ENCODE measurements around the gene UGP2. TPM values are rescaled to one million over a fixed set of nuclear protein-coding genes. Genes with fewer than 3 reads are reported as not detected.
A peak's percentile ranks its signal among the peaks of the same experiment; 100 is the strongest.

Gene UGP2
- total RNA-seq, 6 donors from 2014 or later, result 99.3 to 162 (median 115) TPM

DNA sequence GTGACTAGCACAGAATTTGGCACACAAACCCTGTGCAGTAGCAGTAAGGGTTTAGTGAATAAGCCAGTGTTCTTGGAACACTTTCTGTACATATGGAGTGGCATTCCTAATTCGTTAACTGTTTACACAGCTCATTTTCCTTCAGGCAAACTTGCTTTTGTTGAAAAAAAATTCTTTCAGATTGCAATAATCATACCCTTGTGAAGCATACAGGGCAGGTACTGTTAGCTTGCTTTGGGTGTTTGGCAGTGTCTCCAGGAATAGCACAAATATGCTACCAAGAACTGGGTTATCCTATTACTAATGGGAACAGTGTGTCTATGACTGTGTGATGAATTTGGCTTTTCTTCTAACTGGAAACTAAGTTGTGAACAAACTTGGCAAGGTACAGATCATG lies 33.4 kb downstream of the UGP2 start:
- H3K4me3 ChIP-seq, result no peak overlapping the region

DNA sequence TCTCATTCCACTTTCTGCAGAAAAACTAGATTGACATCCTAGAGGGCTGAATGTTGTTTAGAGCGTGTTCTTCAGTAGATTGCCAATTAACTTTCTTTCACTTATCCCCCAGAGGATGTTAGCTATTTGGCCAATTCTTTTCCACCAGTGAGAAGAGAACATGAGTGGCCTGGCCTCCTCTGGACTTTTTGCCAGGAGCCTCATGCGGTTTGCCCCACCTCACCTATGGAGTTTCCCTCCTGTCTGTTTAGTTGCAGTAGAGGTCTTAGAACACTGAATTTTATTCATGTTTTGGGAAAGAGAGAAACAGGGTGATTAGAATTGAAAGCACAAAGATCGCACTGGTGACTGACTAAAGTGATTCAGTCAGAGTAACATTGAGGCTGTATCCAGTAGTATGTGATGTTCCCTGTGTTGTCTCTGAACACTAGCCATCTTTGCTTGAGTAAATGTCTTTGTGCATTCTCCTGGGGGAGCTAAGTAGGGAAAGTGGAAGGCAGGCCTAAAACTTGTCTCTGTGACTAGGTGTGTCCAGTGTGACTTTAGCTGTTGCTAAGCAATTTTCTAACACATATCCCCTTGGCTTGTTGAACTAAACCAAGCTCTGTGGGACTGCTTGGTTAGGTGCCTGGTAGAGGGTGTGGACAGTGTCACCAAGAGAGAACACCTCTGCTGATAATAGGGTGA lies 34.0 kb downstream of the UGP2 start:
- Histone ChIP-seq H3K27me3 (no peaks in the 10 kb centered on the region), H3K36me3 (peaks cover 0 to 22% (median 5%) of the 10 kb centered on the region in 4 donors), H3K4me3 (no peak overlapping the region), H3K4me1 (peaks cover 6 to 24% (median 22%) of the 10 kb centered on the region in 4 donors), H3K9me3 (no peaks in the 10 kb centered on the region), H3K27ac (peak overlapping the region in 1 of 4 donors; percentile 14)
- 88% methylated on average over 3 of the region's 3 CpGs for WGBS, 2 donors
- TF ChIP-seq POLR2A (IDR thresholded peaks at IDR 0.05) (no peak), EP300 (IDR thresholded peaks at IDR 0.05) (no peak), POLR2AphosphoS5 (IDR thresholded peaks at IDR 0.05) (no peak)
- TF ChIP-seq, protein P1, sequence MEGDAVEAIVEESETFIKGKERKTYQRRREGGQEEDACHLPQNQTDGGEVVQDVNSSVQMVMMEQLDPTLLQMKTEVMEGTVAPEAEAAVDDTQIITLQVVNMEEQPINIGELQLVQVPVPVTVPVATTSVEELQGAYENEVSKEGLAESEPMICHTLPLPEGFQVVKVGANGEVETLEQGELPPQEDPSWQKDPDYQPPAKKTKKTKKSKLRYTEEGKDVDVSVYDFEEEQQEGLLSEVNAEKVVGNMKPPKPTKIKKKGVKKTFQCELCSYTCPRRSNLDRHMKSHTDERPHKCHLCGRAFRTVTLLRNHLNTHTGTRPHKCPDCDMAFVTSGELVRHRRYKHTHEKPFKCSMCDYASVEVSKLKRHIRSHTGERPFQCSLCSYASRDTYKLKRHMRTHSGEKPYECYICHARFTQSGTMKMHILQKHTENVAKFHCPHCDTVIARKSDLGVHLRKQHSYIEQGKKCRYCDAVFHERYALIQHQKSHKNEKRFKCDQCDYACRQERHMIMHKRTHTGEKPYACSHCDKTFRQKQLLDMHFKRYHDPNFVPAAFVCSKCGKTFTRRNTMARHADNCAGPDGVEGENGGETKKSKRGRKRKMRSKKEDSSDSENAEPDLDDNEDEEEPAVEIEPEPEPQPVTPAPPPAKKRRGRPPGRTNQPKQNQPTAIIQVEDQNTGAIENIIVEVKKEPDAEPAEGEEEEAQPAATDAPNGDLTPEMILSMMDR (IDR thresholded peaks at IDR 0.05), result no peak
- ATAC-seq (ENCODE audit: low FRiP score in 2 of 2), result peak; percentile 76 to 81
- DNase-seq, result no peak

More for the DNA sequence above, 33.4 kb downstream of the UGP2 start:
- Histone ChIP-seq H3K4me1 (peaks cover 6 to 28% (median 27%) of the 10 kb centered on the region in 4 donors), H3K36me3 (peaks cover 0 to 22% (median 5%) of the 10 kb centered on the region in 4 donors), H3K27ac (no peak overlapping the region), H3K9me3 (no peaks in the 10 kb centered on the region), H3K27me3 (no peaks in the 10 kb centered on the region)
- ATAC-seq (ENCODE audit: low FRiP score in 2 of 2) (peak; percentile 58 to 69), DNase-seq (no peak)
- 38 to 58% methylated on average over 1 of the region's 1 CpG for WGBS, 2 donors
- TF ChIP-seq, protein P1 (IDR thresholded peaks at IDR 0.05), result no peak
- TF ChIP-seq POLR2A (IDR thresholded peaks at IDR 0.05) (no peak), EP300 (IDR thresholded peaks at IDR 0.05) (no peak), POLR2AphosphoS5 (IDR thresholded peaks at IDR 0.05) (no peak)

DNA sequence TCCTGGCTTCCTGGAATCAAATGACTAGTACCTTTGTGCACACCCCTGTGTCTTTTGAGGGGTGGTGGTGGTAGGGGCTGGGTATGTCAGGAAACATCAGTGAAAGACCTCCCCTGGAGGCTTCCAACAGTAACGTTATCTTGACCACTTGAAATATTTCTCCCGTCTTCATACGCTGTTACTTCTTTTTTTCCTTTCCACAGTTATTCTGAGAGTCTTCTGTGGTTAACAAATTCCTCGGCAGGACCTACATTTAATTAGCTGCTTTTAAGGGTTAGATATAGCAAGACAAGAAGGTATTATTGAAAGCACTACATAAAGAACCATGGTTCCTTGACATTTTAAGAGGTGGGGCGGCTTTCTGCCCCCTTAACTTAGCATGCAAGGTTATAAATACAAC lies 34.6 kb downstream of the UGP2 start:
- 70 to 72% methylated on average over 5 of the region's 5 CpGs for WGBS, 2 donors
- Histone ChIP-seq H3K4me3 (no peak overlapping the region), H3K4me1 (peaks cover 6 to 20% (median 17%) of the 10 kb centered on the region in 4 donors), H3K36me3 (peaks cover 0 to 23% (median 5%) of the 10 kb centered on the region in 4 donors), H3K9me3 (no peaks in the 10 kb centered on the region), H3K27ac (peak overlapping the region in 1 of 4 donors; percentile 14), H3K27me3 (no peaks in the 10 kb centered on the region)
- TF ChIP-seq, protein P1 (IDR thresholded peaks at IDR 0.05), result no peak
- TF ChIP-seq EP300 (IDR thresholded peaks at IDR 0.05) (no peak), POLR2AphosphoS5 (IDR thresholded peaks at IDR 0.05) (no peak), POLR2A (IDR thresholded peaks at IDR 0.05) (no peak)
- ATAC-seq (ENCODE audit: low FRiP score in 2 of 2) (peak in 1 of 2 donors; percentile 5), DNase-seq (no peak)

DNA sequence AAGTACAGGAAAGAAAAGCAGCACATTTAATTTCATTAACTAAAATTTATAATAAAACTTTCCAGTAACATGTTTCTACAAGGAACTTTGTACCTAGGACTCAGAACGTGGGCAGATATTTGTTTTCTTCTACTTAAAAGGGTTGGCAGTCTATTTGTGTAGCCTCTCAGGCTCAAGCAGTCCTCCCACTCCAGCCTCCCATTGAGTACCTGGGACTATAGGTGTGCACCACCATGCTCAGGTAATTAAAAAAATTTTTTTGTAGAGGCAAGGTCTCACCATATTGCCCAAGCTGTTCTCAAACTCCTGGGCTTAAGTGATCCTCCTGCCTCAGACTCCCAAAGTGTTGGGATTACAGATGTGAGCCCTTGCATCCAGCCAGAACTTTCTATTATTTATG lies 36.8 kb downstream of the UGP2 start:
- no peak overlapping the region for H3K27ac ChIP-seq
- no peak for ATAC-seq (ENCODE audit: low FRiP score in 2 of 2)
- 67 to 73% methylated on average over 1 of the region's 1 CpG for WGBS, 2 donors
- no peaks in the 10 kb centered on the region for H3K9me3 ChIP-seq
- DNase-seq, result no peak
- H3K4me3 ChIP-seq, result no peak overlapping the region
- H3K4me1 ChIP-seq, result peaks cover 4 to 10% (median 7%) of the 10 kb centered on the region in 4 donors
- peaks cover 0 to 33% (median 14%) of the 10 kb centered on the region in 4 donors for H3K36me3 ChIP-seq
- H3K27me3 ChIP-seq, result no peaks in the 10 kb centered on the region
- TF ChIP-seq POLR2AphosphoS5 (IDR thresholded peaks at IDR 0.05) (no peak), POLR2A (IDR thresholded peaks at IDR 0.05) (no peak), EP300 (IDR thresholded peaks at IDR 0.05) (no peak)
- TF ChIP-seq, protein P1 (IDR thresholded peaks at IDR 0.05), result no peak

Data from upper lobe of left lung (tissue), 6 donors.